GM12878 (cell line): Measurements from ENCODE around the gene SPINK8. TPM values are rescaled to one million over a fixed set of nuclear protein-coding genes. Genes with fewer than 3 reads are reported as not detected.

ENCODE experiments used
- CBX3 ChIP-seq: fragments of 200-600 bp; sonication (generic); IDR thresholded peaks from 2 replicates; pipeline ENCODE4 v1.6.1; 2016; ENCODE audit warnings: low read depth, borderline replicate concordance
- CUX1 ChIP-seq: IDR thresholded peaks from 2 replicates; pipeline ENCODE4 v1.6.1; 2012; ENCODE audit warnings: improper control_type of control experiment, low read depth, low read length; ENCODE audit not compliant: insufficient replicate concordance
- FOS ChIP-seq: IDR thresholded peaks from 3 replicates; pipeline ENCODE4 v1.6.1; 2011; ENCODE audit warnings: borderline replicate concordance; ENCODE audit not compliant: insufficient read length; ENCODE audit errors: extremely low read depth
- PKNOX1 ChIP-seq: fragments of 450-650 bp; IDR thresholded peaks from 2 replicates; pipeline ENCODE4 v1.6.1; 2016; ENCODE audit warnings: mild to moderate bottlenecking
- RELB ChIP-seq: fragments of 450-650 bp; IDR thresholded peaks from 2 replicates; pipeline ENCODE4 v1.6.1; 2017; ENCODE audit warnings: low read depth, mild to moderate bottlenecking, moderate library complexity
- SIX5 ChIP-seq: IDR thresholded peaks from 2 replicates; pipeline ENCODE4 v1.6.1; 2011; ENCODE audit warnings: mild to moderate bottlenecking, low read depth, low read length, moderate library complexity; ENCODE audit not compliant: severe bottlenecking
- polyA plus RNA-seq, 11 experiments: library from polyadenylated mRNA; depleted of rRNA in 4 of 11; unstranded in 6 of 11; stranded (reverse) in 5 of 11; fragments of >200 nt; fragmentation: Nextera tagmentation in 4 of 11; fragmentation: Illumina TruSeq in 1 of 11; extraction: Ambion mirVana in 4 of 11; extraction: Trizol in 1 of 11; gene quantifications; 1 replicate in 1 of 11; 2 replicates in 10 of 11; pipeline versions ENCODE4 v1.2.1 to v1.2.3, GENCODE V29; 2011 to 2016; ENCODE audit warnings: inconsistent platforms in 2 of 11, missing spikeins in 2 of 11, low read depth in 1 of 11
- total RNA-seq, 4 experiments: library from RNA; depleted of rRNA in 3 of 4; stranded (reverse); fragments of >200 nt in 3 of 4; fragmentation: Illumina TruSeq in 1 of 4; extraction: Trizol in 1 of 4; gene quantifications; 2 replicates each; pipeline versions ENCODE4 v1.2.1 to v1.2.3, GENCODE V29; 2013 to 2021

The SPINK8 gene
- total and polyA plus RNA-seq, 10 of the 15 experiments (the other 5 are each of a cell fraction or from before 2014, with no cell fraction given), result not detected

GRCh38 chr3:48352546-48352945 lies 19.1 kb upstream of the SPINK8 start (continued):
- TF ChIP-seq CUX1 (no peak), FOS (no peak), SIX5 (no peak), PKNOX1 (no peak), CBX3 (no peak), RELB (no peak)
